ENCODE measurements around the gene SLC1A7.

DNA sequence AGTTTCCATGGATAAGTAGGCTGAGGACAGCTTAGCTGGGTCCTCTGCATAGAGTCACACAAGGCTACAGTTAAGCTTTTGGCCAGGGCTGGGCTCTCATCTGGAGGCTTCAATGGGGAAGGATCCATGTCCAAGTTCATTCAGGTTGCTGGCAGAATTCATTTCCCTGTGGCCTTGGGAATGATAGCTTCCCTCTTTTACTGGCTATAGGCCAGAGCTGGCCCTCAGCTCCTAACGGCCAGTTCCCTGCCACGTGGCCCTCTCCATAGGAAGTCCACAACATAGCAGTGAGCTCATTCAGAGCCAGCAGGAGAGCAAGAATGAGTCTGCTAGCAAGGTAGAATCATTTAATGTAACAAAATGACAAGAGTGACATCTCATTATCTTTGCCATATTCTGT, 95.5 kb downstream of the SLC1A7 start:
- TF ChIP-seq, protein P1, sequence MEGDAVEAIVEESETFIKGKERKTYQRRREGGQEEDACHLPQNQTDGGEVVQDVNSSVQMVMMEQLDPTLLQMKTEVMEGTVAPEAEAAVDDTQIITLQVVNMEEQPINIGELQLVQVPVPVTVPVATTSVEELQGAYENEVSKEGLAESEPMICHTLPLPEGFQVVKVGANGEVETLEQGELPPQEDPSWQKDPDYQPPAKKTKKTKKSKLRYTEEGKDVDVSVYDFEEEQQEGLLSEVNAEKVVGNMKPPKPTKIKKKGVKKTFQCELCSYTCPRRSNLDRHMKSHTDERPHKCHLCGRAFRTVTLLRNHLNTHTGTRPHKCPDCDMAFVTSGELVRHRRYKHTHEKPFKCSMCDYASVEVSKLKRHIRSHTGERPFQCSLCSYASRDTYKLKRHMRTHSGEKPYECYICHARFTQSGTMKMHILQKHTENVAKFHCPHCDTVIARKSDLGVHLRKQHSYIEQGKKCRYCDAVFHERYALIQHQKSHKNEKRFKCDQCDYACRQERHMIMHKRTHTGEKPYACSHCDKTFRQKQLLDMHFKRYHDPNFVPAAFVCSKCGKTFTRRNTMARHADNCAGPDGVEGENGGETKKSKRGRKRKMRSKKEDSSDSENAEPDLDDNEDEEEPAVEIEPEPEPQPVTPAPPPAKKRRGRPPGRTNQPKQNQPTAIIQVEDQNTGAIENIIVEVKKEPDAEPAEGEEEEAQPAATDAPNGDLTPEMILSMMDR (conservative IDR thresholded peaks at IDR 0.05; ENCODE audit: low read depth in 2 of 2) = no peak
- TF ChIP-seq POLR2AphosphoS5 (IDR thresholded peaks at IDR 0.05; ENCODE audit: low read depth) (no peak), EZH2 (IDR thresholded peaks at IDR 0.05; ENCODE audit: low read depth, unreplicated experiment) (no peak), EZH2phosphoT487 (IDR thresholded peaks at IDR 0.05; ENCODE audit: unreplicated experiment) (no peak)
